Camera-type eye (tissue), 1 donor: ENCODE measurements around the gene RGSL1. TPM values are rescaled to one million over a fixed set of nuclear protein-coding genes. Genes with fewer than 3 reads are reported as not detected.

Experiments used
- total RNA-seq: library from RNA; depleted of rRNA; stranded (reverse); fragments of >200 nt; gene quantifications from one replicate; pipeline ENCODE4 v1.2.3, GENCODE V29; 2014

Gene RGSL1
- not detected for total RNA-seq

GRCh38 chr1:182450087-182450486 lies at the start of gene RGSL1:
Gene RGSL1, plus strand, starts transcription at chr1:182450146. Its CDS starts 20 bp downstream, at chr1:182450166.

DNA sequence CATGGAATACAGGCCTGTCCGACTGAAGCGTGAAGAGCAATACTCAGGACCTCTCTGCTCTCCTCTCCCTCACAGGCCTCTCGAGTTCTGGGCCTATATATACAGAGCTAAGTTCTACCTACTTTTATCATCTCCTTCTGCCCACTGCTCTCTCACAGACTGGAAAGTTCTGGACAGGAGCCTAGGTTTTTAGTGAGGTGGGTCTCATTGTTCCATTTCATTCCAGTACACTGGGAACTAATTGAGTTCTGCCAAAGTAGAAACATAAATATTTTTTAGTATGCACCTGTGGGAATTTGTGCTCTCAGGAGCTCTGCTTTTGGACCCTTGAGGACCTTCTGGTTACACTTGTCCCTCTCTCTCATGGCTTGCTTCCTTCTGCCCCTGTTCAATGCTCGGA lies 49.4 kb upstream of the RGSL1 start, which contains the start of gene TEDDM1:
TSS of gene TEDDM1 (minus strand) at position 101 of the 400 bp plus-strand sequence. CDS start 182 bp downstream, outside the sequence.

DNA sequence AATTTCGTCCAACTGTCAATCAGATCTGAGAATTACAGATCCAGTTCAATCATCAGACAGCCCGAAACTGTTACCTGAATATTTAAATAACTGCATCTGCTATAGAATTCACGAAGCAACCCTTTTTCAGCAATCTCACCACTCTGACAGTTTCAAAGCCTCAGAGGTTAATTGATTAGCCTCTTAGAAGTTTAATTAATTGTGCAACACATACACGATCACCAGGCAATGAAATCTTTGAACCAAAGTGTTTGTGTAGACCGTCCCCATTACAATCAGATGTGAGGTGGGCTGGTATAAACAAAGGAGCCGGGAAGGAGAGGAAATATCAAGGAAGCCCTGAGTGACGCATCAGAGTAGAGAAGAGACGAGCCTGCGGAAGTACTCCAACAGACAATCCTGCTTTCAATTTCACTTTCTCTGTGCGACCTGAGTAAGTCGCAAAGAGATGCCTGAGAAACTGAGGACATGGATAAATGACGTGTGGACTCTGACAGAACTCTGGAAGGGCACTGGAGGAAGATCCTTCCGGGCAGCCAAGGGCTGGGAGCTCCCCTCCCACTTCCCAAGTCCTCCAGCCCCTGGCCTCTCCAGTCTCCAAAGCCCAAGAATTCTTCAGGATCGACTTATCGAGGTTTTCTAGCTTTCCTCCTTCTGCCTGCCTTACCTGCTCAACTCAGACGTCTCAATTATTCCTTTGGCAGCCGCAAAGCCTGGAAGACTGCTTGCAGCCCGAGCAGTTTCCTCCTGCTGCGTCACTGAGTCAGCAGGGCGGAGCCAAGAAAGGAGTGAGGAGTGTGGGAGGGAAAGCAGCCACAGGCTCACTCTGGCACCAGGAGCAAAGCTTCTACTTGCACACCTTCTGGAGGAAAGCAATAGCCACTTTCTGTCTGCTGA lies 138.8 kb downstream of the RGSL1 start, which contains the start of gene RNASEL:
TSS of gene RNASEL (minus strand) at position 757 of the 897 bp plus-strand sequence. CDS start 2,450 bp downstream, outside the sequence.

GRCh38 chr1:182604175-182605164 lies 154.5 kb downstream of the RGSL1 start, which contains the start of gene RGS16:
Gene RGS16, minus strand, starts transcription at chr1:182604389. Its CDS starts 130 bp downstream, at chr1:182604259.

Other genes starting within 250 kb of the RGSL1 start
- 488 TPM for gene GLUL, start 58.4 kb upstream of the RGSL1 start, total RNA-seq
- not detected for gene TEDDM1, start 49.5 kb upstream of the RGSL1 start, total RNA-seq
- 10.0 TPM for gene RNASEL, start 139.1 kb downstream of the RGSL1 start, total RNA-seq
- 56.7 TPM for gene RGS16, start 154.2 kb downstream of the RGSL1 start, total RNA-seq
- gene RGS8, start 234.4 kb downstream of the RGSL1 start, total RNA-seq: 160 TPM